NK-92 (cell line): ENCODE data around the gene BRAT1.

Experiments used
- DNase-seq: peaks from one replicate; lab custom pipeline; 2025; ENCODE audit not compliant: unreplicated experiment; lab: John Stamatoyannopoulos, UW

The BRAT1 gene

GRCh38 chr7:2525658-2526630 lies 29.4 kb downstream of the BRAT1 start:
- DNase-seq: no peak

GRCh38 chr7:2524808-2525657 lies 30.3 kb downstream of the BRAT1 start:
- no peak for DNase-seq

GRCh38 chr7:2523941-2524807 lies 31.1 kb downstream of the BRAT1 start:
- no peak for DNase-seq

GRCh38 chr7:2523461-2523936 lies 31.8 kb downstream of the BRAT1 start:
- DNase-seq: no peak

- no peak for DNase-seq
Measured at GRCh38 chr7:2522780-2523433, 32.4 kb downstream of the BRAT1 start.

- DNase-seq: no peak
Measured at GRCh38 chr7:2521952-2522591, 33.3 kb downstream of the BRAT1 start.

- DNase-seq: no peak
Measured at GRCh38 chr7:2521341-2521745, 34.0 kb downstream of the BRAT1 start.

- no peak for DNase-seq
Measured at GRCh38 chr7:2520761-2521290, 34.5 kb downstream of the BRAT1 start.

- DNase-seq: no peak
Measured at GRCh38 chr7:2520131-2520760, 35.1 kb downstream of the BRAT1 start.

GRCh38 chr7:2519119-2519930 lies 36.0 kb downstream of the BRAT1 start, which contains the start of gene LFNG:
TSS of gene LFNG (plus strand) at chr7:2519774. CDS start at chr7:2519862, 88 bp downstream.
- DNase-seq: no peak

- DNase-seq: no peak
Measured at GRCh38 chr7:2518737-2519118, 36.6 kb downstream of the BRAT1 start.

- DNase-seq: no peak
Measured at GRCh38 chr7:2517678-2518507, 37.4 kb downstream of the BRAT1 start.

- DNase-seq: no peak
Measured at GRCh38 chr7:2517026-2517425, 38.3 kb downstream of the BRAT1 start.

- no peak for DNase-seq
Measured at GRCh38 chr7:2516194-2516555, 39.1 kb downstream of the BRAT1 start.

- no peak for DNase-seq
Measured at GRCh38 chr7:2515424-2516193, 39.7 kb downstream of the BRAT1 start.
